Brain microvascular endothelial cell (primary cell): ENCODE results near the gene ZSCAN10.

ENCODE experiments used
- DNase-seq: peaks from one replicate; pipeline ENCODE4 v3.0.0-alpha.2; 2020
- H3K27ac ChIP-seq: fragments of 250-450 bp; sonication (Bioruptor Pico); 2 replicates; pipeline ENCODE4 v1.5.1; 2020; ENCODE audit warnings: mild to moderate bottlenecking, moderate library complexity
- H3K27me3 ChIP-seq: fragments of 250-450 bp; sonication (Bioruptor Pico); replicated peaks from 2 replicates; pipeline ENCODE4 v1.5.1; 2020; ENCODE audit warnings: mild to moderate bottlenecking
- H3K36me3 ChIP-seq: fragments of 250-450 bp; sonication (Bioruptor Pico); replicated peaks from 2 replicates; pipeline ENCODE4 v1.5.1; 2020; ENCODE audit warnings: mild to moderate bottlenecking
- H3K4me3 ChIP-seq: 2 replicates; pipeline ENCODE4 v1.5.1; 2011; ENCODE audit warnings: low read depth, mild to moderate bottlenecking, control low read depth, low read length, moderate library complexity
- in situ Hi-C: cut with HindIII; loops from 2 replicates; pipeline ENCODE4 v1.10.0; 2017; ENCODE audit warnings: low sequenced_read_pairs, low pct_ligation_motif_present
- TF ChIP-seq, protein P1 (sequence below): IDR thresholded peaks from 2 replicates; pipeline ENCODE4 v1.5.1; 2011; ENCODE audit warnings: low read depth, mild to moderate bottlenecking, moderate library complexity, low read length, control low read depth, inconsistent platforms; ENCODE audit errors: missing control alignments

Gene ZSCAN10

DNA sequence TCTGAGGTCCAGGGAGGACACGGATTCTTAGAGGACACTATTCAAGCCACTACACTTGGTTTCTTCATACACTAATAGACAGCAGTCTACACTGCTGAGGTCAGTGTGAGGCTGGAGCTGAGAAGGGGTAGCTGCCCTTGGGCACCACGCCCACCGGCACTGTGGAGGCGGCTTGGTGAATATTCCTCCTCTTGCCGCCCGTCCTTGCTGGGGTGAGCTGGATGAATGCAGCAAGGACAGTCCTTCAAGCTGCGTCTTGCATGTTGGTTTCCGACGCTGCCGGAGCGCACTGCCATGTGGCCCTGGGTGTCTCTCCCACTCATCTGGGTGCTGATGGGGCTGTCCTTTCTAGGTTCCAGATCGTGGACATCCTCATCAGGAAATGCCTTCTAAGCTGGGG is 15.9 kb upstream of the ZSCAN10 start:
- in situ Hi-C loops: no loop called here
- H3K4me3 ChIP-seq: no peak overlapping the region
- no peak overlapping the region for H3K27ac ChIP-seq
- no peak for DNase-seq
- no peaks in the 10 kb centered on the region for H3K27me3 ChIP-seq
- TF ChIP-seq, protein P1, sequence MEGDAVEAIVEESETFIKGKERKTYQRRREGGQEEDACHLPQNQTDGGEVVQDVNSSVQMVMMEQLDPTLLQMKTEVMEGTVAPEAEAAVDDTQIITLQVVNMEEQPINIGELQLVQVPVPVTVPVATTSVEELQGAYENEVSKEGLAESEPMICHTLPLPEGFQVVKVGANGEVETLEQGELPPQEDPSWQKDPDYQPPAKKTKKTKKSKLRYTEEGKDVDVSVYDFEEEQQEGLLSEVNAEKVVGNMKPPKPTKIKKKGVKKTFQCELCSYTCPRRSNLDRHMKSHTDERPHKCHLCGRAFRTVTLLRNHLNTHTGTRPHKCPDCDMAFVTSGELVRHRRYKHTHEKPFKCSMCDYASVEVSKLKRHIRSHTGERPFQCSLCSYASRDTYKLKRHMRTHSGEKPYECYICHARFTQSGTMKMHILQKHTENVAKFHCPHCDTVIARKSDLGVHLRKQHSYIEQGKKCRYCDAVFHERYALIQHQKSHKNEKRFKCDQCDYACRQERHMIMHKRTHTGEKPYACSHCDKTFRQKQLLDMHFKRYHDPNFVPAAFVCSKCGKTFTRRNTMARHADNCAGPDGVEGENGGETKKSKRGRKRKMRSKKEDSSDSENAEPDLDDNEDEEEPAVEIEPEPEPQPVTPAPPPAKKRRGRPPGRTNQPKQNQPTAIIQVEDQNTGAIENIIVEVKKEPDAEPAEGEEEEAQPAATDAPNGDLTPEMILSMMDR: no peak
- H3K36me3 ChIP-seq: peaks cover 25% of the 10 kb centered on the region

DNA sequence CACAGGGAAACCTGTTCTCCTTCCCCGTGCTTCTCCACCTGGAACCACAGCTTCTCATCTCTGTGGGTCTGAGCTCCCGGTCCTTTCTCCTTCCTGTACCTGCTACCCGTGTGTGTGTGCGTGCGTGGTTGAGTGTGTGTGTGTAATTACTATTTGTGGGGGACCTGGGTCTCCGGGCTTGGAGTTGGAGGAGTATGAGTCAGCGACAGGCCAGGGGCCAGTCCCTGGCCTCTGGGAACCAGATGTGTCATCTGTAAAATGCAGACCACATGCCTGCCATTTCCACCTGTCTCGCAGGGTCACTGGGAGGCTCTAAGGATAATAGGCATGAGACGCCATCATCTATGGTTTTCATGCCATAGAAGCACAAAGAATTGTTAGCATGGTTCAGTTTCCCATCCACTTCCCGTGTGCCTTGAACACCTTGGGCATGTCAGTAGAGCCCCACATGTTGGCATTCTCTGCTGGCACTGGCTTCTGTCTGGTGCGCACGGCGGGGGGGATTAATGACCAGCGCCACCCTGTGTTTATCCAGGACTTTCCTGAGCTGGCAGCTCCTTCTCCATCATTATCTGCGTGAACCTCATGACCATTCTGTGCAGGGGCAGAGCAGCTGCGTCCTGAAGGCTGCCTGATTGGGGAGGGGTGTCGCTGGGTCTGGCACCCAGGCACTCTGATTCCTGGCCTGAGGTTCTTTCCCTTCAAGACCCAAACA is 14.8 kb upstream of the ZSCAN10 start:
- in situ Hi-C loops: no loop called here
- TF ChIP-seq, protein P1: no peak
- H3K36me3 ChIP-seq: peaks cover 18% of the 10 kb centered on the region
- no peak for DNase-seq
- H3K27ac ChIP-seq: no peak overlapping the region
- no peaks in the 10 kb centered on the region for H3K27me3 ChIP-seq
- peak overlapping the region; percentile 91 for H3K4me3 ChIP-seq

- H3K4me3 ChIP-seq: peak overlapping the region; percentile 91
- DNase-seq: no peak
- H3K27me3 ChIP-seq: no peaks in the 10 kb centered on the region
Measured at GRCh38 chr16:3112881-3113574, 13.9 kb upstream of the ZSCAN10 start.

DNA sequence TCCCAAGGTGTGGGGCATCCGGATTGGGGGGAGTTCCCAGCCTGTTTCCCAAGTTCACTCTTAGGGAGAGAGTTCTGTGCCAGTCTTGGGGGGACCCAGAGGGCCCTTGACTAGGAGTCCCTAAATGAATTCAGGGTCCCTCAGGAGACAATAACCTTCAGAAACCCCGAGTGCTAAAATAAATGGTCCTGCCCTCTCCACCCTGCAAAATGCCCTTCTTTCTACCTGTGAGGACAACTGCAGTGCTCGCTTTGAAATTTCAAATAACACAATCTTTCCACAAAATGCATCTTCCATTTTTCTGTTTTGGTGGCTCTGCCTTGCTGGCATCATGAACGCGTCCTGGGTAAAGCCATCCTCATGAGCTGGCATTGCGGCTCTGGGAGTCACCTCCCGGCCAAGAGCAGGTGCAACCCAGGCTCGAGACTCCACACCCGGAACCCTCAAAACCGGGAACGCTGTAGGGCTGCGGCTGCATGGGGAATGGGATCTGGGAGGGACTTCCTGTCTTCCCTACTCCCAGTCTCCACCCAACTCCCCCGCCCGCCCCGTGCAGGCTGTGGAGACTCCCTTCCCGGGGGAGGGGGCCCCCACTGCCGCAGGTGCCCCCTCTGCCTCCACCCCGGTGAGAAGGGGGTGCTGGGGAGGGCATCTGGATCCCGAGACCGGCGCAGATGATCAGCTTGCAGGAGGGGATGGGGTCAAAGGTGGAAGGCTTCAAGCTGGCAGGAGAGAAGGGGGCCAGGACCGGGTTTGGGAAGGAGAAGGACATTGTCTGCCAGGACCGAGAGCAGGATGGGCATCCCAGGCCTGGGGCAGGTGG is 13.2 kb upstream of the ZSCAN10 start, which contains the start of gene ZNF205:
ZNF205 (plus strand) TSS at position 529 of the 823 bp plus-strand sequence. CDS start 845 bp downstream, outside the sequence.
- no peak within 1 kb of the TSS for H3K27ac ChIP-seq
- TF ChIP-seq, protein P1: no peak
- peak; percentile 60 for DNase-seq
- H3K27me3 ChIP-seq: no peaks in the 10 kb centered on the region
- in situ Hi-C loops: no loop called here
- H3K36me3 ChIP-seq: peaks cover 9% of the 10 kb centered on the region
- peak within 1 kb of the TSS; percentile 91 for H3K4me3 ChIP-seq

More at GRCh38 chr16:3112881-3113574, 13.9 kb upstream of the ZSCAN10 start:
- TF ChIP-seq, protein P1: no peak
- in situ Hi-C loops: no loop called here
- Histone ChIP-seq H3K27ac (no peak overlapping the region), H3K36me3 (peaks cover 9% of the 10 kb centered on the region)

- TF ChIP-seq, protein P1: no peak
- Histone ChIP-seq H3K27me3 (no peaks in the 10 kb centered on the region), H3K4me3 (peak overlapping the region; percentile 69), H3K27ac (no peak overlapping the region), H3K36me3 (no peaks in the 10 kb centered on the region)
- in situ Hi-C loops: no loop called here
- peak; percentile 77 for DNase-seq
Measured at GRCh38 chr16:3106205-3106928, 7.3 kb upstream of the ZSCAN10 start.
